WERI-Rb-1 (cell line): ENCODE data around the gene BHLHA9.
A peak's percentile ranks its signal among the peaks of the same experiment; 100 is the strongest.

Experiments
- DNase-seq: peaks from one replicate; pipeline ENCODE4 v3.0.0-alpha.2; 2020
- H3K27ac ChIP-seq: fragments of 250-450 bp; sonication (Bioruptor Pico); 2 replicates; pipeline ENCODE4 v1.5.1; 2020; ENCODE audit warnings: mild to moderate bottlenecking, moderate library complexity
- H3K27me3 ChIP-seq: fragments of 250-450 bp; sonication (Bioruptor Pico); 2 replicates; pipeline ENCODE4 v1.5.1; 2021; ENCODE audit warnings: mild to moderate bottlenecking, low read depth, moderate library complexity; ENCODE audit not compliant: insufficient read depth, severe bottlenecking
- H3K36me3 ChIP-seq: fragments of 250-450 bp; sonication (Bioruptor Pico); 2 replicates; pipeline ENCODE4 v1.5.1; 2020; ENCODE audit warnings: mild to moderate bottlenecking, moderate library complexity
- H3K4me3 ChIP-seq: 2 replicates; pipeline ENCODE4 v1.5.1; 2011; ENCODE audit warnings: low read depth, mild to moderate bottlenecking, control low read depth, low read length
- H3K9me3 ChIP-seq: fragments of 250-450 bp; sonication (Bioruptor Pico); 2 replicates; pipeline ENCODE4 v1.5.1; 2021; ENCODE audit warnings: mild to moderate bottlenecking, moderate library complexity; ENCODE audit not compliant: severe bottlenecking
- TF ChIP-seq, protein P1 (sequence below): IDR thresholded peaks from 2 replicates; pipeline ENCODE4 v1.5.1; 2011; ENCODE audit warnings: low read depth, mild to moderate bottlenecking, control low read depth, inconsistent platforms, low read length

The BHLHA9 gene

DNA sequence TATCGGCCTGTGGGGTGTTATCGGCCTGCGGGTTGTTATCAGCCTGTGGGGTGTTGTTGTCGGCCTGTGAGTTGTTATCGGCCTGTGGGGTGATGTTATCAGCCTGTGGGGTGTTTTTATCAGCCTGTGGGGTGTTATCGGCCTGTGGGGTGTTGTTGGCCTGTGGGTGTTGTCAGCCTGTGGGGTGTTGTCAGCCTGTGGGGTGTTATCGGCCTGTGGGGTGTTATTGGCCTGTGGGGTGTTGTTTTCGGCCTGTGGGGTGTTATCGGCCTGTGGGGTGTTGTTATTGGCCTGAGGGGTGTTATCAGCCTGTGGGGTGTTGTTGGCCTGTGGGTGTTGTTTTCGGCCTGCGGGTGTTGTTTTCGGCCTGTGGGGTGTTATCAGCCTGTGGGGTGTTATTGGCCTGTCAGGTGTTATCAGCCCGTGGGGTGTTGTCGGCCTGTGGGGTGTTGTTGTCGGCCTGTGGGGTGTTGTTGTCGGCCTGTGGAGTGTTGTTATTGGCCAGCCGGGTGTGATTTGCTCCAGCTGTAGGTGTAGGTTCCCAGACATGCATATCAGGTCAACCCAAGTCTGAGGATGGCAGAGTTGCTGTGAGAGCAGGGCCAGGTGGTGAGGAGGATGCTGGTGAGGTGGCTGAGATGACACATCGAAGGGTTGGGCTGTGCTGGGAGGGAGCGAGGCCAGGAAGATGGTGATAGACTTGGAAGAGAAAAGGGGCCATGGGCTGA is 16.3 kb downstream of the BHLHA9 start:
- Histone ChIP-seq H3K27ac (no peak overlapping the region), H3K36me3 (no peaks in the 10 kb centered on the region), H3K4me3 (no peak overlapping the region), H3K9me3 (no peaks in the 10 kb centered on the region), H3K27me3 (no peaks in the 10 kb centered on the region)
- TF ChIP-seq, protein P1, sequence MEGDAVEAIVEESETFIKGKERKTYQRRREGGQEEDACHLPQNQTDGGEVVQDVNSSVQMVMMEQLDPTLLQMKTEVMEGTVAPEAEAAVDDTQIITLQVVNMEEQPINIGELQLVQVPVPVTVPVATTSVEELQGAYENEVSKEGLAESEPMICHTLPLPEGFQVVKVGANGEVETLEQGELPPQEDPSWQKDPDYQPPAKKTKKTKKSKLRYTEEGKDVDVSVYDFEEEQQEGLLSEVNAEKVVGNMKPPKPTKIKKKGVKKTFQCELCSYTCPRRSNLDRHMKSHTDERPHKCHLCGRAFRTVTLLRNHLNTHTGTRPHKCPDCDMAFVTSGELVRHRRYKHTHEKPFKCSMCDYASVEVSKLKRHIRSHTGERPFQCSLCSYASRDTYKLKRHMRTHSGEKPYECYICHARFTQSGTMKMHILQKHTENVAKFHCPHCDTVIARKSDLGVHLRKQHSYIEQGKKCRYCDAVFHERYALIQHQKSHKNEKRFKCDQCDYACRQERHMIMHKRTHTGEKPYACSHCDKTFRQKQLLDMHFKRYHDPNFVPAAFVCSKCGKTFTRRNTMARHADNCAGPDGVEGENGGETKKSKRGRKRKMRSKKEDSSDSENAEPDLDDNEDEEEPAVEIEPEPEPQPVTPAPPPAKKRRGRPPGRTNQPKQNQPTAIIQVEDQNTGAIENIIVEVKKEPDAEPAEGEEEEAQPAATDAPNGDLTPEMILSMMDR, result no peak
- DNase-seq, result no peak

DNA sequence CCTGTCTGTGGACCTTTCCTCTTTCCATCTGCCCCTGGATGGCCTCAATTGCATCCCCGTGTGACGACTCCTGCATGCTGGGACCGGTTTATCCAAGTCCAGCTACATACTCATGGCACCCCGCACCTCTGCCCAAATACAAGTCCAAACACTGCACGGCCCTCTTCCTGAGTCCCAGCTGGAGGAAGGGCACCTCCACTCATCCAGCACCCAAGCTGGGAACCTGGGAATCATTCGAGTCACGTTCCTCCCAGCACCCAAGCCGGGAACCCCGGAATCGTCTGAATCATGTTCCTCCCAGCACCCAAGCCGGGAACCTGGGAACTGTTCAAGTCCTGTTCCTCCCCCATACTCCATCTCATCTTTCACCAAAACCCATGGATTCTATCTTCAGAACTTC is 19.5 kb downstream of the BHLHA9 start:
- no peak overlapping the region for H3K4me3 ChIP-seq
- H3K27me3 ChIP-seq, result no peaks in the 10 kb centered on the region
- H3K9me3 ChIP-seq, result no peaks in the 10 kb centered on the region
- TF ChIP-seq, protein P1, result no peak
- H3K27ac ChIP-seq, result no peak overlapping the region
- no peaks in the 10 kb centered on the region for H3K36me3 ChIP-seq
- DNase-seq, result no peak

DNA sequence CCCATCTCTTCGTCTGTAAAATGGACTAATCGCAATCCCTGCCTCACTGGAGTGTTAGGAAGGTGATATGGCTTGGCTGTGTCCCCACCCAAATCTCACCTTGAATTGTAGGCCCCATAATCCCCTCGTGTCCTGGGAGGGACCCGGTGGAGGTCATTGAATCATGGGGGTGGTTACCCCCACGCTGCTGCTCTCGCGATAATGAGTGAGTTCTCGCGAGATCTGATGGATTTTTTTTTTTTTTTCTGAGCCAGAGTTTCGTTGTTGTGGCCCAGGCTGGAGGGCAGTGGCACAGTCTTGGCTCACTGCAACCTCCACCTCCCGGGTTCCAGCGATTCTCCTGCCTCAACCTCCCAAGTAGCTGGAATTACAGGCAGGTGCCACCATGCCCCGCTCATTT is 20.4 kb downstream of the BHLHA9 start:
- no peak overlapping the region for H3K4me3 ChIP-seq
- H3K36me3 ChIP-seq, result no peaks in the 10 kb centered on the region
- H3K27me3 ChIP-seq, result no peaks in the 10 kb centered on the region
- no peak for DNase-seq
- no peaks in the 10 kb centered on the region for H3K9me3 ChIP-seq
- H3K27ac ChIP-seq, result no peak overlapping the region
- TF ChIP-seq, protein P1, result no peak

DNA sequence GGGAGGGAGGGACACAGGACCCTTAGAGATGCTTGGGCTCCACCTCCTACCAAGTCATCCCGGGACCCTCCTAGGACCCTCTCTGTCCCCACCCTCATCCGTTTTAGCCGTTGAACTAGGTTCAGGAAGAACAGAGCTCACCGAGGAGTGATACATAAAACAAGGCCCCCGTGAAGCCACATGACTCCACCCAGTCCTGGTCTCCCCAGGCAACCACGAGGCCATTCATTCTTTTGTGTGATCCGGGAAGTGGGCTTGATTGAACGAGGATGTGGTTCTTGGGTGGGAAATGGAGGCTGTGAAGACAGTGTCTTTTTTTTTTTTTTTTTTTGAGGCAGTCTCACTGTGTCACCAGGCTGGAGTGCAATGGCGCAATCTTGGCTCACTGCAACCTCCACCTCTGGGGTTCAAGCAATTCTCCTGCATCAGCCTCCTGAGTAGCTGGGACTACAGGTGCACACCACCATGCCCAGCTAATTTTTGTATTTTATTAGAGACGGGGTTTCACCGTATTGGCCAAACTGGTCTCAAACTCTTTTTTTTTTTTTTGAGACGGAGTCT is 24.0 kb downstream of the BHLHA9 start:
- TF ChIP-seq, protein P1, result no peak

DNA sequence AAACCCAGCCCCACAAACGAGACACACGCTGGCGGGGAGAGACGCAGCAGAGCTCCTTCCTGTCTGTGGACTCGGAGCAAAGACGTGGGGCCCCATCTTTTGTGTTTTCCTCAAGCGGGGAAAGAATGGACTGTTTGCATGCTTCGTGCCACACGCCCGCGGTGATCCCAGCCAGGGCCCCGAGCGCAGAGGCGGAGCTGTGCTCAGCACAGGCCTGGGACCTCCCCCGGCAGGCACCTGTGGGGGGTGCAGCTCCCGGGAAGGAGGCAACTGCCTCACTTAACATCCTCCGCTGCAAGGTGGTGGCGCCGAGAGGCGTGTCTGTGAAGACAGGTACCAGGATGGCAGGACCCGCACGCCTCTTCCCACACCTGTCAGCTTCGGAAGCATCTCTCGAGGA is 28.4 kb downstream of the BHLHA9 start:
- Histone ChIP-seq H3K27me3 (no peaks in the 10 kb centered on the region), H3K36me3 (no peaks in the 10 kb centered on the region), H3K9me3 (no peaks in the 10 kb centered on the region), H3K27ac (no peak overlapping the region), H3K4me3 (no peak overlapping the region)
- peak; percentile 36 for DNase-seq
- TF ChIP-seq, protein P1, result no peak

More for the DNA sequence above, 24.0 kb downstream of the BHLHA9 start:
- Histone ChIP-seq H3K27me3 (no peaks in the 10 kb centered on the region), H3K9me3 (no peaks in the 10 kb centered on the region), H3K27ac (no peak overlapping the region), H3K4me3 (no peak overlapping the region), H3K36me3 (no peaks in the 10 kb centered on the region)
- DNase-seq, result no peak
